GM12878 (cell line): Measurements from ENCODE around the gene CNNM2.

Experiments used
- CUX1 ChIP-seq: IDR thresholded peaks from 2 replicates; pipeline ENCODE4 v1.6.1; 2012; ENCODE audit warnings: improper control_type of control experiment, low read depth, low read length; ENCODE audit not compliant: insufficient replicate concordance
- HCFC1 ChIP-seq: fragments of 150-350 bp; IDR thresholded peaks from 2 replicates; pipeline ENCODE4 v1.6.1; 2014; ENCODE audit warnings: low read length
- HDGF ChIP-seq: fragments of 450-650 bp; IDR thresholded peaks from 2 replicates; pipeline ENCODE4 v1.6.1; 2016; ENCODE audit warnings: antibody characterized with exemption
- MXI1 ChIP-seq: fragments of 150-350 bp; IDR thresholded peaks from 2 replicates; pipeline ENCODE4 v1.6.1; 2011; ENCODE audit warnings: low read depth, mild to moderate bottlenecking, inconsistent platforms, low read length, improper control_type of control experiment
- NFYB ChIP-seq: IDR thresholded peaks from 2 replicates; pipeline ENCODE4 v1.6.1; 2011; ENCODE audit warnings: low read depth, mild to moderate bottlenecking, low read length, improper control_type of control experiment, moderate library complexity; ENCODE audit not compliant: insufficient read depth
- SP1 ChIP-seq: IDR thresholded peaks from one replicate; pipeline ENCODE4 v1.6.1; 2011; ENCODE audit warnings: low read depth, low read length
- TARDBP ChIP-seq: IDR thresholded peaks from 2 replicates; pipeline ENCODE4 v1.6.1; 2016; ENCODE audit warnings: borderline replicate concordance
- TF ChIP-seq, protein P1 (sequence below): IDR thresholded peaks from 2 replicates; pipeline ENCODE4 v1.6.1; 2012; ENCODE audit warnings: low read length, inconsistent platforms

- TF ChIP-seq, protein P1, sequence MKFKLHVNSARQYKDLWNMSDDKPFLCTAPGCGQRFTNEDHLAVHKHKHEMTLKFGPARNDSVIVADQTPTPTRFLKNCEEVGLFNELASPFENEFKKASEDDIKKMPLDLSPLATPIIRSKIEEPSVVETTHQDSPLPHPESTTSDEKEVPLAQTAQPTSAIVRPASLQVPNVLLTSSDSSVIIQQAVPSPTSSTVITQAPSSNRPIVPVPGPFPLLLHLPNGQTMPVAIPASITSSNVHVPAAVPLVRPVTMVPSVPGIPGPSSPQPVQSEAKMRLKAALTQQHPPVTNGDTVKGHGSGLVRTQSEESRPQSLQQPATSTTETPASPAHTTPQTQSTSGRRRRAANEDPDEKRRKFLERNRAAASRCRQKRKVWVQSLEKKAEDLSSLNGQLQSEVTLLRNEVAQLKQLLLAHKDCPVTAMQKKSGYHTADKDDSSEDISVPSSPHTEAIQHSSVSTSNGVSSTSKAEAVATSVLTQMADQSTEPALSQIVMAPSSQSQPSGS: no peak
- no peak for TF ChIP-seq SP1
- no peak for TF ChIP-seq HDGF
- no peak for TF ChIP-seq TARDBP
- TF ChIP-seq NFYB: no peak
- no peak for TF ChIP-seq CUX1
- no peak for TF ChIP-seq HCFC1
- TF ChIP-seq MXI1: no peak
These were observed 42.1 kb downstream of the CNNM2 start for GRCh38 chr10:102960157-102960556.
